SIG-M5 (cell line): ENCODE data around the gene CD79B.

ENCODE experiments used
- DNase-seq: peaks from one replicate; lab custom pipeline; 2025; lab: John Stamatoyannopoulos, UW

Gene CD79B

DNA sequence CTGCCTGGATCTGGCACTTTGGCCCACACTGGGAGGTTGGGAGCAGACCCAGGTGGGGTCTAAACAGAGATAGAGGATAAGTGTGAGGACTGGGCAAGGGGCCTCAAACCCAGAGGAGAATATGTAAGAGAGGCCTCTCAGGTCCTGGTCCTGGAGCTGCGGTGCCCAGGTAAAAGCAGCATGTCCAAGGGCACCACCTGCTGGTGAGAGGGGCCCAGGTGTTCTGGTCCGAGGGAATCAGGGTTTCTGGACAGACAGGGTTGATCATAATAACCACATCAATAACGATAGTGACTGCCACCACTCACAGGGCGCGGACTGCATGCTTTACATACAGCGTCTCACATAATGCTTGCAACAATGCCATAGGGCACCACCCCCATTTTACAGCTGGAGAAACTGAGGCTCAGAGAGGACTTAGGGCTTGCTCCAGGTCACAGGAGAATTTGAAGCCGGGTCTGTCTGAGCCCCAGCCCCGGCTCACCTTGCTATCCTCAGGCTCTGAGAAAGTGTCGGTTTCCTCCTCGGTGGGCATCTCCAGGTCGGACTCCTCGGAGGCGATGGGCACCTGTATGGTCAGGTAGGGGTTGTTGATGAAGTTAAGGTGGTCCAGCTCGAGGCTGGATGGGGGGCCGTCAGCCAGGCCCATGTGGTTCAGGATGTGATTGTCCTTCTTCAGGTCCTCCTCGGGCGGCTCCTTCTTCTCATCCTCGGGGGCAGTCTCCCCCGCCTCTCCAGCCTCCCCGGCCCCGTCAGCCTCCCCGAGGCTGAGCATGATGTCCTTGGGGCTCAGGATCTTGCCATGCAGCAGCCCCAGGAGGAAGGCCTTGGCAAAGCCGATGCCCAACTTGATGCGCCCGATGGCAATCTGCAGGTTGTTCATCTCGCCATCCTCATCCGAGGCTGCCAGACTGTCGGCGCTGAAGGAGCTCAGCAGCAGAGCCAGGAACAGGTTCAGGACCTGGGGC is 19.1 kb upstream of the CD79B start:
- DNase-seq = no peak

DNA sequence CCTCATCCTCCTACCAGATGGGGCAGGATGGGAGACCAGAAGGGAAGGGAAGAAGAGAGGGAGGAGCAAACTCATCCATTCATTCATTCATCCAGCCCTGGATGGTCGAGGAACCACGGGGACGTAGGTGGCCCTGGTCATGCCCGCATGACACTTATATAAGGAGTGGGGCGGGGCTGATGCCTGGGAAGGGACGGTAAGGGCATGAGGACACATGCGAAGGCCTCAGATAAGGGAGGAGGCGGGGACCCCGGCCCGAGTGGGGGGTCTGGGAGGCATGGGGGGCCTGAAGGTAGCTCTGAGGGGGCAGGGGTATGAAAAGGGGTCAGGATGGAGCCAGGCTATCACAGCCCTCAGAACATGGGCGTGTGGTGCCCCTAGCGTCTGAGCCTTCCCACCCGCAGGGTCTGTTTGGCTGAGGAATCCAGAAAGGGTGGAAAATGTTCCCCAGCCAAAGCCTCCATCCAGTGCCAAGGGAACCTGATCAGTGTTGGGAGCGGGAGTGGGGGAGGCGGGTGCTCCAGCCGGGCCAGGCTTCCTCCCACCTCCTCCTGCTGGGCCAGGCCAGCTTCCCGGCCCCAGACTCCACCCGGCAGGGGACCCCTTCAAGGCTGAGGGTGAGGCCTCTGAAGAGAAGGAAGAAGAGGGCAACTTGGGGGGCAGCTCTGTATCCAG is 17.6 kb upstream of the CD79B start:
- no peak for DNase-seq

DNA sequence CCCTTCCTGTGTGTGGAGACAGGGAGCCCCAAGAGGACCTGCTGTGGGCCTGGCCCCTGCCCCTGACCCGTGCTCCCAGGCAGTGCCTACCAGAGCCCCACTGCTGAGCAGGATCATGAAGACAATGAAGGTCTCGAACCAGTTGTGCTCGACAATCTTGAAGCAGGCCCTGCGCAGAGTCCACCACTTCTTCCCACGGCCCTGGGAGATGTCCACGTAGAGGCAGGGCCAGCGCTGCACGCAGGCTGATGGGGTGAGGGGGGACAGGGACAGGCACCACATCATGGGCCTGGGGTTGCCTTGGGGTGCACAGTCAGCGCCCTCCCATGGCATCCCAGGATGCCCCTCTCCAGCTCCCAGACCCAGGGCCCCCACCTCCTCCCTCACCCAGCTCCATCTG is 16.4 kb upstream of the CD79B start:
- DNase-seq = no peak

DNA sequence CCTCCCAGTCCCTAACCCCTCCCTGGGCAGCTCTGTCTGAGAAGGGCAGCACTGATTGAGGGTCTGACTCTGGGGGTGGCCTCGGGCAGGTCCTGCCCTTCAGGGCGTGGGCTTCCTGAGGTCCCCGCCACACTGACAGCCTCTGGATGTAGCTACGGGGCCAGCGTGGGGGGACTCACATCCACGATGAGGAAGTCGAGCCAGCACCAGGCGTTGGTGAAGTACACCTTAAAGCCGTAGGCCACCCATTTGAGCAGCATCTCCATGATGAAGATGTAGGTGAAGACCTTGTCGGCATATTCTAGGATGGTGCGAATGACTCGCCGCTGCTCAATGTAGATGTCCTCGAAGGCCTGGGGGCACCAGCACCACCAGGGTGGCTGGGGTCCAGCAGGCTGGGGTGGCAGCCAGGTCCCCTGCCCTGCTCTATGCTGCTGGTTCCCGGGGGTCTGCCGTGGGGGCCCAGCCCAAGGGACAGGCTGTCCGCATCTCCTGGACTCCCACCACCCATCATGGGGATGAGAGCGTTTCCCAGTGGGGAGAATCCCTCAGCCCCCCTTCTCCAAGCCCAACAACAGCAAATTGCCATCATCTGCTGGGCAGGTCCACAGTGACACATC is 15.7 kb upstream of the CD79B start:
- DNase-seq = no peak

DNA sequence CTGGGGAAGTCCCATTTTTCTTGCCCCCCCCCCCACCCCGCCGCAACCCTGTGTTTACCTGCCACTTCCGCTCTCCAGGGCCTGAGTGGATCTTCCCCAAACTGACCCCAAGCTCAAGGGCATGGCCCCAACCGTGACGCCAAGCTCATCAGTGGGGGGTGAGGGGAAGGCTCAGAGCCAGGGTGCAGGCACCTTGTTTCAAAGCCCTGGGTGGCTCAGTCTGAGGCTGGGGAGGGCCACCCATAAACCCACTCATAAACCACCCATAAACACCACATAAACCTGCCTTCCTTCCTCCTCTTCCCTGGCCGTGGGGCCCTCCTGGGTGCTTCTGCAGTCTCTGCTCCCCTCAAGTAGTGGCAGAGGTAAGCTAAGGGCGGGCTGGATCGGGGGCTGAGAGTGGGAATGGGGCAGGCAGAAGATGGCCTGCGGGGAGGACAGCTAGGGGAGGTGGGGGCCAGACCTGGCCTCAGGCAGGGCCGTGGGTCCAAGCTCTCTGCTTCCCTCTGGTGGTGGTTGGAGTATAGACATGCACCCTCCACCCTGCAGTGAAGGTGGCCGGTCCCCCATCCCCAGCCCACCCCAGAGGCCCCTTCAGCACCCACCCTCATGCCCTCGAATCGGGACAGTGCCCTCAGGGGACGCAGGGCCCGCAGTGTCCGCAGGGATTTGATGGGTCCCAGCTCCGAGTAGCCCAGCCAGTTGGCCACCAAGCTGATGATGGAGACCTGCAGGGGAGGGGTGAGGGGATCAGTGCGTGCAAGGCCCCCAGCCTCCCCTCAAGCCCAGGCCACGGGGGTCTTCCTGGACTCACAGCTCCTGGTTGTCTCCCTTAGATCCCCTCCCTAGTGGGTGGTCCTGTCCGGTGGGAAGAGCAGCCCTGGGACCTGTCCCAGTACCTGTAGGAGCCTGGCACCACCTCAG is 14.6 kb upstream of the CD79B start:
- DNase-seq = no peak

DNA sequence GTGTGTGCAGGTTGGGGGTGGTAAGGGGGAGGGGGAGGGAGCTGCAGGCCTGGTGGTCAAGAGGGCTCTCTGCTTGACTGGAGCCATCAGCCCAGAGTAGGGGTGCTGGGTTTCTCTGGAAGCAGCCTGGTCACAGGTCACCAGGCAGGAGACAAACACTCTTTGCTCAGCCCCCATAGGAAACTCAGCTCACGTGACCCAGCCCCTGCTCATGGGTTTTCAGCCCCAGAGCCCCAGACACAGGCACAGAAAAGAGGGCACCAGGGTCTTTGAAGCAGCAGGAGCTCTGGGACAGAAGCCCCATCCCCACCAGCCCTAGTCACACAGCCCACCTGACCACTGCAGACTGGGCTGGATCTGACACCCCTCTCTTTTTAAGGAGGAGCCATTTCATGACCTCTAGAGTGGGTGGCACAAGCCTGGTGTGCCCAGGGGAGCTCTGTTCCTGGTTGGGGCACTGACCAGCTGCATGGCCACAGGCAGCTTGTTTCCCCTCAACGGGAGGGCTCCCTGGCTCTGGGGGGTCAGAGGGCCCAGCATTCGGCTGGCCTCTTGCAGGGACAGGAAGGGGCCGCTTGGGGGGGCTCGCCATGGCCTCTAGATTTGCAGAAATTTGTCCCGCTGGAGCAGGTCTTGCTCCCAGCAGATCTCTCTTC is 13.8 kb upstream of the CD79B start:
- DNase-seq = no peak

DNA sequence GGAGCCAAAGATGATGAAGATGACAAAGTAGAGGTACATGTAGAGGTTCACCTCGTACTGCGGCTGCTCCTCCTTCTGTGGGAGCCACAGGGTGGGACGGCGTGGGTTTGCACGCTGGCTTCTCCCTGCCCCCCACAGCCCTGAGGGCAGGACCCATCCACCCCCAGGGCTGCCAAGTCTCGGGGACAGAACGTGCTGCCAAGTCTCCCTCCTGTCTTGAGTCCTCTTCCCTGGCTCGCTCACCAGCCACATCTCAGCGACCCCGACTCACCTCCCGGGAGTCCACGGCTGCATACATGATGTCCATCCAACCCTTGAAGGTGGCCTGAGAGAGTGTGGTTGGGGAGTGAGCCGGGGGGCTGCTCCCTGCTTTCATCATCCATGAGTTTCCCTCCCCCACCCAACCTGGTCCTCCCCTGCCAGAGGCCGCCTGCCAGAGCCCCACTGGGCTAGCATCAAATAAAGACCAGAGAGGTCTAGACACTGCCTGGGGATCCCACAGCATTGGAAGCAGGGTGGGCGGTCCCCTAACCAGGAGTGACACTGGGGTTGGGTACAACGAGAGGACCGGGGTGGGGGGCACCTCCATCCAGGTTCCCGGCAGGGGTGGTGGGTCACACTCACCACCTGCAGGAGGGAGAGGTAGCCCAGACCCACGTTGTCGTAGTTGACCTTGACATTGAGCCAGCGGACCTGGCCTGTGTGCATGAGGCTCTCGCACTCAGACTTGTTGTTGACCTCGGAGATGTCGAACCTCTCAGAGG is 12.8 kb upstream of the CD79B start:
- DNase-seq = no peak

DNA sequence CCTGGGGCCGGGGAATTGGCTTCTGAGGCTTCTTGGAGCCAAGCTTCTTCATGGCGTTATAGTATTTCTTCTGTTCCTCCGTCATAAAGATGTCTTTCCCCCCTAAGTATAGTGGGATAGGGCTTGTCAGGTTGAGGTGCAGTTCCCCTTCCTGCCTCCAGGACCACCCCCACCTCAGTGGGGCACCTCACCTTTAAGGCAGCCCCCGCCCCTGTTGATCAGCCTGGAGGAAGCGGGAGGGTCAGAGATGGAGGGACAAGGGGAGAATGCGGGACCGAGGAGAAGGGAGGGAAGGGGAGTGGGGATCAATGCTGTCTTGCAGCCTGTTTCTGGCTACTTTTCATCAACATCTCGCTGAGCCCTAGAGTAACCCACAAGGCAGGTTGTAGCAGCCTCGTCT is 11.6 kb upstream of the CD79B start:
- no peak for DNase-seq

DNA sequence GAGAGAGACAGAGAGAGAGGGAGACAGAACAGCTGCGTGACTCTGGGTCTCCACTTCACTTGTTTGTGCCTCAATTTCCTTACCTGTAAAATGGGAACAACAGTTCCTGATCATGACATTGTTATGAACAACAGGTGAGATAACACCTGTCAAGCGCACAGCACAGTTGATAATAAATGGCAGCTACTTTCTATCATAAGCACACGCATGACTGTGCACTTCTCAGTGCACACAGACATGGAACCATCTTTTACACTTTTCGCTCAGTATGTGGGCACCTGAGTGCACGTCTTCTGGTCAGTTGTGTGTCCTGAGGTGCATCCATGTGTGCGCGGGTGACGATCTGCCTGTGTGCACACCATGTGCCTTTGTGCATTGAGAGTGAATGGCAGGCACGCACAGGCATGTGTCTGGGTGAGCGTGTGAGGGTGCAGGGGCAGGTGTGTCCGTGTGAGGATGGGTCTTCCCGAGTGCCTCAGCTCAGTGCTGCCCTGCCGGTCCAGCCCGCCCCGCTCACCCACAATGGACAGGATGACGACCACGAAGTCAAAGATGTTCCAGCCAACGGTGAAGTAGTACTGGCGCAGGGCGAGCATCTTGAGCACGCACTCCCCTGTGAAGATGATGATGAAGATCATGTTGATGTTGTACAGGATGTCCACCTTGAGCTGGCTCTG is 10.3 kb upstream of the CD79B start:
- no peak for DNase-seq

DNA sequence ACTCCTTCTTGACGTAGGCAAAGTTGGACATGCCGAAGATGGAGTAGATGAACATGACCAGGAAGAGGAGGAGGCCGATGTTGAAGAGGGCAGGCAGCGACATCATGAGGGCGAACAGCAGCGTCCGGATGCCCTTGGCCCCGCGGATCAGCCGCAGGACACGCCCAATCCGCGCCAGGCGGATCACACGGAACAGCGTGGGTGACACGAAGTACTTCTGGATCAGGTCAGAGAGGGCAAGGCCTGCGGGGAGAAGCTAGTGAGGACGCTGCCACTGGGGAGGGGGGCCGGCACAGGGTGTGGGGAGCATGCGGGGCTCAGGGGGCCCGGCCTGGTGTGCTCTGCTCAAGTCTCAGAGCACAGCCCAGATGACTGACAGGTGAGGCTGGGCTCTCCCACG is 9.6 kb upstream of the CD79B start:
- DNase-seq = no peak

DNA sequence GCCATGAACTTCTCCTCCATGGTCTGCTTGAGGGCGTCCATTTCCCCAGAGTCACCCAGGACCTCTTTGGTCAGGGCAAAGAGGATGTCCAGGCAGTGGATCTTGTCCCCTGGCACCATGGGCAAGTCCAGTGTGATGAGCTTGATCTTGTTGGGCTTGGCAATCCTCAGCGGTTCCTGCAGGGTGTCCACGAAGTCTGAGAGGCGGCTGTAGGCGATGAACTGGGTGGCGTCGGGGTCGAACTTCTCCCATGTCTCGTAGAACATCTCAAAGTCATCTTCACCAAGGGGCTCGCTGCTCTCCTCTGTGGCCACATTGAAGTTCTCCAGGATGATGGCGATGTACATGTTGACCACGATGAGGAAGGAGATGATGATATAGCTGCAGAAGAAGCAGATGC is 9.0 kb upstream of the CD79B start:
- DNase-seq = no peak

DNA sequence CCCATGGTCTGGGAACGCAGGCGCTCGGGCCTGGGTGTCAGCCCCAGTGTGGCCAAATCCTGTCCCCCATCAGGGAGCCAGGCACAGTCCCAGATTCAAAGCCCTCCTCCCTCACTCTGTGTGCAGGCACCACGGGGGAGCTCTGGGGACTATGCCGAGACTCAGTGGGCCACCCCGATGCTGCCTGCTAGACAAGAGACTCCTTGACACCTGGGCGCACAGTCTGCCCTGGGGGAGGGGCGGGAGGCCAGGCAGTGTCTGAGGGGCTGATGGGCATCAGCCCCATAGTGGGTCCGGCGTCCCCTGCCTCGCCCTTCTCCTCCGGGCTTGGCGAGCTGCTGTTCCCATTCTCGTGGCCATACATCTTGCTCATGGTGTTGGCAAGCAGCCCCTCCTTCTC is 8.5 kb upstream of the CD79B start:
- DNase-seq = no peak

DNA sequence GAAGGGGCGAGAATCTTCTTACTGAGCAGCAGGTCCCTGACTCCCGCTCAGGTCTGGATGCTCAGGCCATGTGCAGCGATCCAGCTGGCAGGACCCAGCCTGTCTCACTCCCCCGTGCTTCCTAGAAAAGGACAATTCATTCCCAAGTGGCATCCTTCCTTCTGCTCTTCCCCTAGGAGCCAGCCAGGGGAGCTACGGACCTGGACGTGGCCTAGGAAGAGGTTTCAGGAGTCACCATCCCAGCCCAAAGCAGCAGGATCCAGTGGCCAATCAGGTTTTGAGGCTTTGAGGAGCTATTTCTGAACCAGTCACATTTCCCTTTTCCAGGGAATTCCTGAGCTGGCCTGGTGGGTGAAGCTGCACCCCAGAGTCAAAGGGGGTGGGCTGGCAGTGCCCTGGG is 7.8 kb upstream of the CD79B start:
- no peak for DNase-seq

DNA sequence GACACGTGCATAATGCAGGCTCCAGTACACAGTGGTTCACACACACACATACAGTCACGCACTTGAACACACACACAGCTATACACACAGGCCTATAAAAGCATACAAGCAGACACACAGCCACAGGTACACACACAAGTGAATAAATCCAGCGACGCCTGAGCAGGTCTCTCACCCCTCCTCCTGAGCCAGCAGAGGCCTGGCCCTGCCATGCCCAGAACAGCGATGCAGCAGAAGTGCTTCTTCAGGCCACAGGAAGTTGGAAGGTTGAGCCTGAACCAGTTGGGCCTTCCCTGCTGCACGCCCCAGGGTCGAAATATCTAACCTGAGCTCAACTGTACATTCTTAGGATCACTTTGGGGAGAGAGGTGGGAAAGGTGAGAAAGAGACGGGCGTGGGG is 7.3 kb upstream of the CD79B start:
- no peak for DNase-seq

DNA sequence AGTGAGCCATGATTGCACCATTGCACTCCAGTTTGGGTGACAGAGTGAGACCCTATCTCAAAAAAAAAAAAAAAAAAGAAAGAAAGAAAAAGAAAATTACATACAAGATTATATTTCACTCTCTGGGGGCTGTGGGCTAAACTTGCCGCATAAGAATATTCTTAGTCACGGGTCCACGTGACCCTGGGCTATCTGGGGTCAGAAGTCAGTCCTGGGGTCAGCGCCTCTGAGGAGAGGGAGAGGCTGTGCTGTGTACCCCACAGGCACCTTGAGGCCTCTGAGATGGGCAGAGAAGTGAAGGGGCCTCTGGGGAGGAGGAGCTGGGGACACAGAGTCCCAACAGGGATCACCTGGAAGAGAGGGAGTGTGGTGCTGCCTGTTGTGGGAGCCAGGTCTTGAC is 5.8 kb upstream of the CD79B start:
- no peak for DNase-seq

DNA sequence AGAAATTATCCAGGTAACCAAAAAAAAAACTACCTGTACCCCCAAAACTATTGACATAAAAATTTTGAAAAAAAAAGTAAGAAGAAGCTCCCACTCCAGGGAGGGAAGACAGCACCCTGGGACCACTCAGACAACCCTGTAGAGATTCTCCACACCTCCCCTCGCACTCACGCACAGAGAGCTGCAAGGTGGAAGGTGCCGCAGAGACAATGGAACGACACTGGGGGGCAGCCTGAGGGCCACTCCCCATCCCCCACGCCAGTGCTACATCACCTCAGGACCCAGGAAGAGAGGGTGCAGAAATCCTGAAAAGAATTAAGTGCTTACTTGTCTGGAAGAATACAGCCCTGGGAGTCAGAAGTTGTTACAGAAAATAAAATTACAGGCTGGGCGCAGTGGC is 5.2 kb upstream of the CD79B start:
- DNase-seq = no peak

DNA sequence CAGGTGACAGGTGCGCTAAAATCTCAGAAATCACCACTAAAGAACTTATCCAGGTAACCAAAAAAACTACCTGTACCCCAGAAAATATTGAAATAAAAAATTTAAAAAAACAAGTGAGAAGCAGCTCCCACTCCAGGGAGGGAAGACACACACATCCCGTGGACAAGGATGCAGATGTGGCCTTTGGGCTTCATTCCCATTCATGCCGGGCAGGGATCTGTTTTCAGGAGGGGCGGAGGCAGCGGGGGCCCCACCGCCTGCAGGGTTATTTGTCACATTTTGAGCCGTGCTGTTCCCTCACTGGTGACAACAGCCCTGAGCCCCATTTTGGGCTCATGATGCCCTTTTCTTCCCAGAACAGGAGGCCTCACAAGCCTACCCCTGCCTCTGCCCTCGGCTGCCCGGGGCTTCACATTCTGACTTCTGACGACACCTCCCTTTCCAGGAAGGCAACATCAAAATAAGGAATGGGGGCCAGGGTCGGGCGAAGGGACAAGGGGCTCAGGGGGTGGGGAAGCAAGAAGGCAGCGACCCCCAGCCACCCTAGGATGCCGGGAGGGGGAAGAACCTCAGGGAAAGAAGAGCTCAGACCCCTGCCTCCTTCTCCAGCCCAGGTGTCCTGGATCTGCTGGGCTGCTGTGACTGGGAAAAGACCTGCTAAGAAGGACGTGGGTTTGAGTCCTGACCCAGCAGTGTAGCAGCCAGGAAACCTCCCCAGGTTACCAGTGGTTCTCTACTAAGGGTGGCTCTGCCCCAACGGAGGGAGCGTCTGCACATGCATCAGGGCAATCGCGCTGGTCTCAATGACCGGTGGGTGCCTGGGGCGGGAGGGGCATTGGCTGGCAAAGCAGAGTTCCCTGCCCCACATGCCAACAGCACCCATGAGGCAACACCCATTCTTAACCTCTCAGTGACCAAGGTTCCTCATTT is 2.3 kb upstream of the CD79B start:
- DNase-seq = no peak

DNA sequence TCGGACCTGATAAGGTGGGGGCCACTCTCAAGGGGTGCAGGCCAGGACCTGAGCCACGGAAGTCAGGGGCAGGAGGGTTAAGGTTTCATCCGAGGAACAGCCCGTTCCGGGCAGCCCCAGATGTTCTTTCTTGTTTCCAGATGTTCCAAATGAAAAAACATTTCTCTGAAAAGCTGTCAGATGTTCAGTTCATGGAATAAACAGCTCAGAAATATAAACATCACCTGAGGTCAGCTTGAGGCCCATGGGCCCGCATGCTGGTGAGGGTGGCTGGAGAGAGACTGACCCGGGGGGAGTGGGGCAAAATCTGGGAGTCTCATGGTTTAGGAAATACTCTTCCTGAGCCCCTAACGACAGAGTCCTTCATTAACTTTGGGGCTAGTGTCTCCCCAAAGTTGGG is 1.5 kb upstream of the CD79B start:
- DNase-seq = no peak

DNA sequence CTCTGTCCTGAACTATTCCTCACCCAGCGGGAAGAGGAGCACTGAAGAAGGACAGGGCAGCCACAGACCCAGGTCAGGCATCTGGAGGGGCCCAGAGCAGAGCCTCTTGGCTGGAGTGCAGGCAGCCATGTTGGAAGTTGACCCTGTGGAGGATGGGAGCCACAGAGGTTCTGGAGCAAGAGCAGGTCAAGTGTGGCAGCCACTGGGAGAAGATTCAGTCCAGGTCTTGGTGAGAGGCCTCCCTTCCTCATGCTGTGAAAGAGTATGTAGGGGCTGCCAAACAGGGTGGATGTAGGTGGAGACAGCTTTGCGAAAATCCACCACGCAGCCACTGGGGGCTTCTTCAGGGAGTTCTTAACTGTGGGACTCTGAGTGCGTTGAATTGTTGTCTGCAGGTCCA is 590 bp upstream of the CD79B start:
- no peak for DNase-seq
